Frontal cortex (tissue), 4 donors: ENCODE measurements around the gene CEBPZ. TPM values are rescaled to one million over a fixed set of nuclear protein-coding genes. Genes with fewer than 3 reads are reported as not detected.

Experiments used
- DNase-seq, 2 donors: peaks; one replicate each; pipeline ENCODE4 v3.0.0; 2012; ENCODE audit warnings: low spot score in 2 of 2
- FAIRE-seq: peaks from 2 replicates; lab custom pipeline; 2012; peaks lifted over from hg19 to GRCh38; lab: Jason Lieb, UNC
- total RNA-seq: library from RNA; depleted of rRNA; stranded (reverse); fragments of >200 nt; gene quantifications from one replicate; pipeline ENCODE4 v1.2.3, GENCODE V29; 2014
- donor health status: control.
- donor health status: control.
- donor health status: control.

The CEBPZ gene
- total RNA-seq, 1 donor from 2014 or later, result 51.4 TPM

DNA sequence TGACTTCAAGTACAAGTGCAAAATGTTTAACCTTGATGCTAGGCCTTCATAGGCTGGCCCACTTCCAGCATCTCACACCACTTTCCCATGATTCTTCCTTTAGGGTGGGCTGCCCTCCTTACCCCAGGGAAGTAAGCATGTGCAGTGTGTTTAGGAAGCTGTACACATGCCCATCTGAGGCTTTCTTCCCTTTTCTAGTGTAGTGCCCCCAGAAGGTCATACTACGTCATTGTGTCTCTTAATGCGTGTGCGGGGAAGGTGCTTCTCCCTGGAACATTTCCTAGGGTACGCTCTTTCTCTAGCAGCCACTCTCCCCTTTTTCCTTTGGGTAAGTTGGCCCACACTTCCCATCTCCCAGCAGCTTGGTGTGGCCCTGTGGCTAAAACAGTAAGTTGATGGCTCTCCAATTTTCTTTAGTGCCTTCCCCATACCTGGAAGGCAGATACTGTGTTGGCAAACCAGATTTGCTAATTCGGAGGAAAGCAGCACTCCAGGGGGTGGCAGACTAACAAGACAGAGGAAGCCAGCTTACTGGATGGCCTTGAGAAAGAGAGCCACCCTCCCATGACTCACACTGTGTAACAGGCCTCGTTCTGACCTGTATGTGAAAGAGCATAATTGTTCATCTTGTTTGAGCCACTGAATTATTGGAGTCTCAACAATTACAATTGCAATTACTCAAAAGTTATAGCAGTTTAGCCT is 41.8 kb downstream of the CEBPZ start:
- FAIRE-seq (no peak), DNase-seq (no peak)

DNA sequence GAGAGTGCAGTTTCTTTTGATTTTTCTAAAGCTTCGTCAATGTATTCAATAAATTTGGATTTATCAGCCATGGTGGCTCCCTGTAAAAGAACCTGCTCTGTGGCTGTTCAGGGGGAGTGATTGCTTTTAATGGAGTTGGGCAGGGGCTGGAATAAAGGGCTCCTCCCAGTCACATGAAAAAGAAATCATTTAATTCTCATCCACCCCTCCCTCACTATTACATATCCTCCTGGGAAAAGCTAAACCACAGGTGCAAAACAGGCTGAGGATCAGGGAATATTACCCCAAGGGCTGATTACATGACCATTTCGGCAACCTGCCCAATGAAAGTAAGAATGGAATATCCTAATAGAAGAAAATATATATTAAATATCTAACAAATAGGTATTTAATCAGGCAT is 42.8 kb downstream of the CEBPZ start, which contains the start of gene SULT6B1:
SULT6B1 (minus strand) TSS at position 101 of the 400 bp plus-strand sequence; CDS start at position 71, 30 bp downstream.
- FAIRE-seq, result no peak
- DNase-seq, result no peak

DNA sequence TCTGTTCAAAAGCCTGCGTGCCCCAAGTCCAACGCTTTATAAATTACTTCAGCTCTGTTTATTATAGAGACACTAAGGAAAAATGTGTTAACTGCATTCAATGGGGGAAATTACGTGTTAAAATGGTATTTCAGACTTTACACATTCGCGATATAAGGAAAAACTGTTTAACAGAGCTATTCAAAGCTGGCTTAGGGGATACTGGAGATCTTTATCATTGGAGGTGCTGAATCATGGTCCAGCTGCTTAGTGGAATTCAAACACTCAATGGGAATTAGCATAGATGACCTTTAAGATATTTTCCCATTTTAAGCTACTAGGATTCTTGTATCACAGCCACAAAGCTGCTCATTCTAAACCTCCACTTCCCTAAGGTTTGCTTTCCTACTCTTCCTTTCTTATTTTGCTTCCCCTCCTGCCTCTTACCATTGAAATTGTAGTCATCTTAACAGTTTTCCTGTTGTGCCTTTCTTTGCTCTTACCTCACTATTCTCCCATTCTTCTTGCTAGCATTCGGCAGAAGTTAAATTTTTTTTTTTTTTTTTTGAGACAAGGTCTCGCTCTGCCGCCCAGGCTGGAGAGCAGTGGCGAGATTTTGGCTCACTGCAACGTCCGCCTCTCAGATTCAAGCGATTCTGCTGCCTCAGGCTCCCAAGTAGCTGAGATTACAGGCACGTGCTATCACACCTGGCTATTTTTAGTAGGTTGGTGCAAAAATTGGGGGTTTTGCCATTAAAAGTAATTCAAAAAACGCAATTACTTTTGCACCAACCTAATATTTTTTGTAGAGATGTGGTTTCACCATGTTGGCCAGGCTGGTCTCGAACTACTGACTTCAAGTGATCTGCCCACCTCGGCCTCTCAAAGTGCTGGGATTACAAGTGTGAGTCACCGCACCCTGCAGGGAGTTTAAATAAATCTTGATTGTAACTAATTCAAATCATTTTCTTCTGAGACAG is 49.4 kb downstream of the CEBPZ start:
- FAIRE-seq, result no peak
- DNase-seq, result no peak

DNA sequence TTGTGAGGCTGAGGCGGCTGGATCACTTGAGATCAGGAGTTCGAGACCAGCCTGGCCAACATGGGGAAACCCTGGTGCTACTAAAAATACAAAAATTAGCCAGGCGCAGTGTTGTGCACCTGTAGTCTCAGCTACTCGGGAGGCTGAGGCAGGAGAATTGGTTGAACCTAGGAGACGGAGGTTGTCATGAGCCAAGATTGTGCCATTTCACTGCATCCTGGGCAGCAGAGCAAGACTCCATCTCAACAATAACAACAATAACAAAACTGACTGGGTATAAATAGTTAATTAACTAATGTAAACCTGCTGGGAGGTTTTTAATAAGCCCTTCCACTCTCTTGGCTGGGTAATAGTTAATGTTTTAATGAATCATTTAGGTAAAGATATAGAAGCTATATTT is 50.8 kb downstream of the CEBPZ start:
- FAIRE-seq (no peak), DNase-seq (no peak)

DNA sequence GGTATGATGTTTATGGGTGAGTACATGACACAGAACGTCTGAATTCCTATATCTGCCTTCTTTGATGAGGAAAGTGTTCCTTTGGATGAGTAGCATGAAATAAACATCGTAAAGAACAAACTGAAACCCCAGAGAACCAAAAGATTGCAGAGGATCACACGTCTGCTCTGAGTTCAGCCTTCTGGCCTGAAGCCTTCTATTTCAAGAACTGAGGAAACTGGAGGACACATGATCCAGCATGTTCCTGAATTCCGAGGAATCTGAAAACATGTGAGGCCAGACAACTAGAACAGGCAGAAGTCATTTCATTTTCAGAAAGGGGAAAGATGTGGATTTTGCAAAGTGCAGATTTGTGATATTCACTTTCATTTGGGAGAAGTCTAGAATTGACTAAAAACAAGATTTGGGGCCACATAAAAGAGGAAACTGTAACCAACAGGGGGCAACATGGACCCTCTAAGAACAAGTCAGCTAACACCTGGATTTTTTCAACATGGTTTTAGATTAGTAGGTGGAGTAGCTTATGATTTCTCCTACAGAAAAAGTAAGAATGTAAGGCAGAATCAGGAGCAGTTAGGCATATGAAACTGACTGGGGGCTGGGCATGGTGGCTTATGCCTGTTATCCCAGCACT is 51.3 kb downstream of the CEBPZ start:
- DNase-seq, result no peak

DNA sequence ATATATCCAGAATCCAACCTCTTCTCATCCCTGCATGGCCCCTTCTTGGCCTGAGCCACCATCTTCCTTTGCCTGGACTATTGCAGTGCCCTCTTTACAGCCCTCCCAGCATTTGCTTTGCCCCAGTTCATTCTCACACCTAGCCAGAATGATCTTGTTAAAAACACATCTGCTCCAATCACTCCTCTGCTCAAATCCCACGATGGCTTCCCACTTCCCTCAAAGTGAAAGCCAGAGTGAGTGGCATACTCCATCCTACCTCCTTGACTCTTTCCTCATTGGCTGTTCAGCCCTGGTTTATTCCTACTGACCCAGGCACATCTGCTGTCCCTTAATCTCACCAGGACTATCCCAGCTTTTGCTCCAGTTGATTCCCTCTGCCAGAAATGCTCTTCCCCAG is 57.7 kb downstream of the CEBPZ start:
- DNase-seq (no peak), FAIRE-seq (no peak)

More for the DNA sequence above, 51.3 kb downstream of the CEBPZ start:
- FAIRE-seq, result no peak

DNA sequence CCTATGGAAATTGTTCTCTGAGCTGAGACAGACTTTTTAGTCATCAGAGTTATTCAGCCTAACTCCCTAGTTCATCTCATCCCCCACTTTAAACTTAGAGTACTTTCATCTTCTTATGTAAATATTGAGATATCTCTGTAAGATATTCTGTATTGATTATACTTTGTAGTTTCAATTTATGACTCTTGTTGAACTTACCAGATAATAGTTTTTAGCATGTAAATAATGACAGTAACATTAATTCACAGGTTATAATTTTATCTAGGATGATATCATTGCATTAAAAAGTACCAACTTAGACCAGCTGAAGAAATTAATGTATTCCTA is 59.8 kb downstream of the CEBPZ start:
- DNase-seq, result no peak
- FAIRE-seq, result no peak

DNA sequence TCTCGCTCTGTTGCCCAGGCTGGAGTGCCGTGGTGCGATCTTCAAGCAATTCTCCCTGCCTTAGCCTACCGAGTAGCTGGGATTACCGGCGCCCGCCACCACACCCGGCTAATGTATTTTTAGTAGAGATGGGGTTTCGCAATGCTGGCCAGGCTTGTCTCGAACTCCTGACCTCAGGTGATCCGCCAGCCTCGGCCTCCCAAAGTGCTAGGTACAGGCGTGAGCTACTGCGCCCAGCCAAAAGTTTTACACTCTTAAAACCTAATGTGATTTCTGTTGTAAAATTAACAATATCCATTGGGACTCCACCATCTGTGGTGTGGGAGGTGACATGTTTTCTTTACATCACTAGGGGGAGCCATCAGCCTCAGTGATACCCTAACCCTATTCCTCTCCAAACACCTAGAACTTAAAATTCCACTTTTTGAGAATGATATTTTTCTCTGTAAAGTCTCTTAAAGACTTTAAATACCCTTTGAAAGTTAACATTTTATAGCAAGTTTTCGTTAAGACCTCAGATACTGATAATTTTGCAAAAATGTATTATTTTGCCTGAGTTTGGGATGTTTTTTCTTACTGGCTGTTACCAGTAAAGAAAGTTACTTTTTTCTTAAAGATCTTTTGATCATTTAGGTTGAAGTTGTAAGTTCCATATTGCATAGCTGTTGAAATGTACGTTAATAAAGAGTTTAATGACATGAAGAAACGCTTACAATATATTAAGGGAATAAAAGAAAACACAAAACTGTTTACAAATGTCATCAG is 63.0 kb downstream of the CEBPZ start:
- DNase-seq (peak in 1 of 2 donors; percentile 50), FAIRE-seq (peak; percentile 40)

DNA sequence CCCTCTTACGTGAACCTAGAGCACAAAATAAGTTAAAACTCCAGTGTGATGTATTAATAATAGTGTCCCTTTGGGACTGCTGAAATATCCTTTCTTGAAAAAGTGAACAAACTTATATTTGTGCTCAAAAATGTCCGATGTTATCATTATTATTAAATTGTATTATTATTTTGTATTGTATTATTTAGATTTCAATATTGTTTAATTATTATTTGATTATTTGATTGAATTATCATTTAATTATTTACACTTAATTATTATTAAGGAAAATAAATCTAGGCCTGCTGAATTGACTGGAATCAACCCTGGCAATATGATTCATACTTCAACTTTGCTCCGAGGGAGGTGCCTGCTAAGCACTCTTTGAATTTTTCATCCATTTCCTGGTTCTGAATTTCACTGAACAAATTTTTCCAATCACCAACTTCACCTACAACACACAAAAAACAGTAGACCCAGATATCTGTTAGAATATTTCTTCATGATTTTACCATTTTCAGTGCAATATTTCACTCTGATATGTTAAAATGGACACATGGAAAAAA is 63.7 kb downstream of the CEBPZ start:
- DNase-seq (no peak), FAIRE-seq (peak; percentile 64)

DNA sequence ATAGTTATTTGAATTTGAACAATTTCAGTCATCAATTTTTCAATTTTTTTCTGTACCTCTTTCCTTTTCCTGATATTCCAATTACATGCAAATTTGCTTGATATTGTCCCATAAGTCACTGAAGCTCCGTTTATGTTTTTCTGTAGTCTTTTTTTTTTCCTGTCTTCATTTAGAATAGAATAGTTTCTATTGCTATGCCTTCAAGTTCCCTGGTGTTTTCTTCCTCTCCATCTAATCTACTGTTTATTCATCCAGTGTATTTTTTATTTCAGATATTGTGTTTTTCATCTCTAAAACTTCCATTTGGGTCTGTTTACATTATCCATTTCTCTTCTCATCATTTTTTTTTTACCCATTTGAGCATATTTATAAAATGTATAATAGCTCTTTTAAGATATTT is 66.6 kb downstream of the CEBPZ start:
- FAIRE-seq (no peak), DNase-seq (no peak)

DNA sequence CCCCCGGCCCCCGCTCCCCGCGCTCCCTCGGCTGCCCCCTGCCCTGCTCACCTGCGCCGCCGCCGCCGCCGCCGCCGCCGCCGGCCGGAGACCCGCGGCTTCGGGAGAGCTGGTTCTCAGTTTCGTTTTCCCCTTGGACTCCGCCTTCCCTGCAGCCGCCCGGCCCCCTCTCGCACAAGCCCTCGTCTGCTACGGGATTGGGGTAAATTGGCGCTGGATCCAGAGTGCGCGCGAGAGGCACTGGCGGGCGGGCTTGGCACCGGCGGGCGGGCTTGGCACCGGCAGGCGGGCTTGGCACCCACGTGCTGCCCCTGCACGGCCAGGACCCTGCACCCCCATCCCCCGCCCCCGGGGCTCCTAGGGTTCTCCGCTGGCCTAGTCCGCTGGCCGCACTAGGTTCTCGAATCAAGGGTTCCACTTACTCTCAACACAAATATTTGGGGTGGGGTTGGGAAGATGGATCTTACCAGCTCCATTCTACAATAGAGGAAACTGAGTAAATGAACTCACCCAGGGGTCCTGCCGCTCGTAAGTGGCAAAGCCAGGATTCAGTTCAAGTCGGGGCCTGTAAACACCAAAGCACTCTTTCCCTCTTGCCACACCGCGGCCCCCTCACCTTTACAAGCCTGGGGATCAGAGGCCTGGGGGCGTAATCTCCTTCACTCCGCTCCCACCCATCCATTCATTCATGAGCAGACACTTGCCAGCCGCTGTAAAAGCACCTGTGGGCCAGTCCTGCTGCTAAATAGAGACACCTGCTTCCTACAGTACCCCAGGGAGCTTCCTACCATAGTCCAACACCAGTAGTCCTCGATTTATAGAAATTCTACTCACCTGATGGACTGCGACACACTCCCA is 74.3 kb downstream of the CEBPZ start, which contains the start of gene EIF2AK2:
EIF2AK2 (minus strand) TSS at position 124 of the 858 bp plus-strand sequence. CDS start 9,174 bp downstream, outside the sequence.
- no peak for FAIRE-seq

DNA sequence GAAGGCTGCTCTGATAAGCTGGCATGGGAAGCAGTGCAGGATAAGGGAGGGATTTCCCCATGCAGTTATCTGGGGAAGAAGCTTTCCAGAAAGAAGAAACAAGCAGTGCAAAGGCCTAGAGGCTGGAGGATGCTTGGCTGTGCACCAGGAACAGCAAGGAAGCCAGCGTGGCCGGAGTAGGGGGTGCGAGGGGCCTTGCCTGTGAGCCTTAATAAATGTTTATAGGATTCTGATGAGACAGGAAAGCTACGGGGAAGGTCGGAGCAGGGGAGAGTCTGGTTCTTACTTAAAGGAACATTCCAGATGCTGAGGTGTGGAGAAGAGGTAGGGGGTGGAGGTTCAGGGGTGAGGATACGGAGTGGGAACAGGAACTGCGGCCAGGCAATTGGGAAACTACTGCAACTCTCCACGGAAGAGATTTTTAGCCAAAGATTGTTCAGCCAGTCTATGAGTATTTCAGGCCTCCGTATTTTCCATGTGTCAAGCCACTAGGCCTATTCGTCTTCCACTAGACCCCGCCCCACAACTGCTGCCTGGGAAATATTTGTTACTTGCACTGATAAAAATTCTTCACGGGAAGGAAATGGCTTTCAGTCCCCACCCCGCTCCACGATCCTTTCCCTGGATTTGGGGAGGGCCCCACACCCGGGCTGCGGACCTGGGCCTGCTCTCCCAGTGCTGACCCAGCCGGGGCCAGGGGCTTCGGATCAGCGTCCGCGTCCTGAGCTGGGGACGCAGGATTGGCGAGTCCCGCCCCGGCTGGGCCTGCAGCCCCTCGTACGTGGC is 75.1 kb downstream of the CEBPZ start:
- DNase-seq (peak in 1 of 2 donors; percentile 33), FAIRE-seq (no peak)

More for the DNA sequence above, 74.3 kb downstream of the CEBPZ start, which contains the start of gene EIF2AK2:
- peak; percentile 87 to 90 for DNase-seq

DNA sequence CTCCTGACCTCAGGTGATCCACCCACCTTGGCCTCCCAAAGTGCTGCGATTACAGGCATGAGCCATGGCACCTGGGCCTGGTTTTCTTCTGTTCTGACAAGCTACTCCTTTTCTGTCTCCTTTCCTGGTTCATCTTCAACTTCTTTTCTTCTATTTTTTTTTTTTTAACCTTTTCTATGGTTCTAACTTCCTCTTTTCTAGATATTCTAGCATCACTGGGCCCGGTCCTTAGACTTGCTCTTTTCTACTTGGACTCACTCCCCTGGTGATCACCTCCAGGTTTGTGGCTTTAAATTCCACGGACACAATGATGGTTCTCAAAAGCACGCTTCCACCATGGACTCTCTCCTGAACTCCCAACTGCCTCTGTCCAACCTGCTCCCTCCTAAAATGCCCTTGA is 76.6 kb downstream of the CEBPZ start:
- FAIRE-seq, result no peak
- no peak for DNase-seq

DNA sequence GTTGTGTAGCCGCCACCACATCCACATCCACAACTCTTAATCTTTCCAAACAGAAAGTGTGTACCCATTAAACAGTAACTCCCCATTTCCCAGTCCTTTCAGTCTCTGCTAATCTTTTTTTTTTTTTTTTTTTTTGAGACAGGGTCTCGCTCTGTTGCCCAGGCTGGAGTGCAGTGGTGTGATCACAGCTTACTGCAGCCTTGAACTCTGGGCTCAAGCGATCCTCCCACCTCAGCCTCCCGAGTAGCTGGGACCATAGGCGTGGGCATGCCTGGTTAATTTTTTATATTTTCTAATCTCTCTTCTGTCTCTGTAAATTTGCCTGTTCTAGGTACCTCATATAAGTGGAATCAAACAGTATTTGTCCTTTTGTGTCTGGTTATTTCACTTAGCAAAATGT is 78.2 kb downstream of the CEBPZ start:
- no peak for FAIRE-seq
- DNase-seq, result no peak
